Ovary (tissue), 9 donors: ENCODE results near the gene FBXL19. TPM values are rescaled to one million over a fixed set of nuclear protein-coding genes. Genes with fewer than 3 reads are reported as not detected.

Experiments
- DNase-seq, 5 donors: peaks; one replicate each; pipeline ENCODE4 v3.0.0-alpha.2; 2019 to 2020
- H3K27ac ChIP-seq, 2 donors: fragments of 200-600 bp; one replicate each; pipeline versions ENCODE4 v1.5.1 to v1.8.0; 2019 to 2022
- H3K27me3 ChIP-seq: fragments of 200-600 bp; one replicate; pipeline ENCODE4 v1.8.0; 2022
- H3K36me3 ChIP-seq: fragments of 200-600 bp; sonication (generic); one replicate; pipeline ENCODE4 v1.5.1; 2019
- H3K4me1 ChIP-seq: one replicate; pipeline ENCODE4 v1.8.1; 2013; ENCODE audit warnings: mild to moderate bottlenecking, moderate library complexity; ENCODE audit not compliant: insufficient read depth
- H3K4me3 ChIP-seq: fragments of 200-600 bp; sonication (generic); one replicate; pipeline ENCODE4 v1.5.1; 2017
- H3K9me3 ChIP-seq, 2 donors: fragments of 200-600 bp in 1 of 2; sonication (generic) in 1 of 2; one replicate each; pipeline versions ENCODE4 v1.5.1 to v1.8.1; 2013 to 2019; ENCODE audit warnings: mild to moderate bottlenecking in 1 of 2, moderate library complexity in 1 of 2
- CTCF ChIP-seq, 3 donors: fragments of 450-650 bp in 2 of 3; fragments of 200-600 bp in 1 of 3; IDR thresholded peaks; one replicate each; pipeline versions ENCODE4 v1.5.1 to v1.8.0; 2016 to 2022; ENCODE audit warnings: antibody characterized with exemption in 3 of 3, mild to moderate bottlenecking in 1 of 3
- EP300 ChIP-seq: sonication (generic); formaldehyde crosslinking; IDR thresholded peaks from one replicate; pipeline ENCODE4 v1.6.1; 2017; ENCODE audit warnings: antibody characterized with exemption
- POLR2A ChIP-seq: fragments of 450-650 bp; IDR thresholded peaks from one replicate; pipeline ENCODE4 v1.6.1; 2017; ENCODE audit warnings: antibody characterized with exemption, mild to moderate bottlenecking, moderate library complexity
- WGBS, 3 donors: extraction: QIAGEN DNeasy Blood & Tissue Kit in 1 of 3; methylation state at CpG; one replicate each; pipeline versions ENCODE4 v1.1.5 to v1.1.7; 2013 to 2017; 5-methylcytosine and 5-hydroxymethylcytosine counted together
- intact Hi-C, 4 donors: fragments of 100-400 bp; cut with DNase I; formaldehyde crosslinking; loops; one replicate each; pipeline versions ENCODE4 v1.11.0 to v1.15.1; 2022 to 2023
- polyA plus RNA-seq, 2 donors: library from polyadenylated mRNA; stranded (reverse); fragments of 200-250 nt in 1 of 2; fragments of 350-450 nt in 1 of 2; fragmentation: Illumina TruSeq in 1 of 2; extraction: RNeasy Lipid Tissue Mini Kit (QIAGEN cat#74804) in 1 of 2; gene quantifications; one replicate each; pipeline ENCODE4 v1.2.3, GENCODE V29; 2013 to 2014
- total RNA-seq, 7 donors: library from RNA; depleted of rRNA in 2 of 7; stranded (reverse); fragments of >200 nt in 2 of 7; fragmentation: NEBNext Ultra II Directional in 3 of 7; extraction: Animal tissue kit (Norgen Biotek cat#: 25700) in 3 of 7; gene quantifications; one replicate each; pipeline versions ENCODE4 v1.1.0 to v1.2.4, GENCODE V29; 2016 to 2023
- donor health status: DM: no; HTN: no; CAD: no; lungs with moderate emphysema.
- donor health status: DM: no; HTN: no; CAD: no.
- donor health status: Bipolar disorder and iron deficiency.
- donor health status: DM: yes; HTN: yes; CAD: no.
- donor health status: DM: no; HTN: no; CAD: no.
- donor health status: DM: yes; HTN: yes; CAD: no.

FBXL19 gene
- total and polyA plus RNA-seq, 9 donors = 1.6 to 24.3 (median 14.4) TPM

DNA sequence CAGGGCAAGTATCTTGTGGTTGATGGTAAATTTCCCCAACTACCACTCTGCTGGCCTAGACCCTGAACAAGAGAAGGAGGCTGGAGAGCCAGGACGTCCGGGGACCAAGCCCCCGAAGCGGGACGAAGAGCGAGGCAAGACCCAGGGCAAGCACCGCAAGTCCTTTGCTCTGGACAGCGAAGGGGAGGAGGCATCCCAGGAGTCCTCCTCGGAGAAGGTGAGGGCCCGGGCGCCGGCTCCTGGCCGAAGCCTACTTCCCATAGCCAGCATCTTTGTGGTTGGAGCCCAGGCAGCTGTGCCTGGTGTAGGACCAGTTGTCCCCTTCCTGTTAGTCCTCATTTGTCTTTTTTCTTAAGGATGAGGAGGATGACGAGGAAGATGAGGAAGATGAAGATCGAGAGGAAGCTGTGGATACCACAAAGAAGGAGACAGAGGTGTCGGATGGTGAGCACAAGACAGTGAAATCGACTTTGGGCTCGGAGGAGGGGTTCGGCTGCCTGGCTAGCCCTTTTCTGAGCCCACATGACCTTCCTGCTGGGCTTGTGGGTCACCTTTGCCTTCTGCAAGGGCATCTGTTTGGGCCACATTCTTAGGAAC is 46.0 kb downstream of the FBXL19 start:
- H3K4me3 ChIP-seq = no peak overlapping the region
- H3K9me3 ChIP-seq = no peaks in the 10 kb centered on the region
- TF ChIP-seq POLR2A = no peak
- TF ChIP-seq EP300 = no peak
- TF ChIP-seq CTCF (IDR thresholded peaks at IDR 0.05) = no peak
- DNase-seq = no peak
- H3K36me3 ChIP-seq = no peaks in the 10 kb centered on the region
- intact Hi-C loops = loop anchor here in 1 of 4 donors (10.0 kb wide), 1 partner anchor 215 kb away; the partner anchor contains the start of gene FUS
- H3K27me3 ChIP-seq = no peaks in the 10 kb centered on the region
- 93 to 94% (median 93%) methylated on average over 19 of the region's 19 CpGs for WGBS, 3 donors
- no peaks in the 10 kb centered on the region for H3K4me1 ChIP-seq
- H3K27ac ChIP-seq = no peak overlapping the region

GRCh38 chr16:30971298-30971697 is 47.9 kb downstream of the FBXL19 start:
- no peaks in the 10 kb centered on the region for H3K9me3 ChIP-seq
- intact Hi-C loops = no loop called here
- WGBS, 3 donors = 92 to 96% (median 92%) methylated on average over 14 of the region's 14 CpGs
- no peaks in the 10 kb centered on the region for H3K27me3 ChIP-seq
- H3K36me3 ChIP-seq = no peaks in the 10 kb centered on the region
- no peaks in the 10 kb centered on the region for H3K4me1 ChIP-seq
- no peak for DNase-seq
- TF ChIP-seq POLR2A = no peak
- TF ChIP-seq CTCF (IDR thresholded peaks at IDR 0.05) = no peak
- no peak for TF ChIP-seq EP300
- H3K4me3 ChIP-seq = no peak overlapping the region
- no peak overlapping the region for H3K27ac ChIP-seq

DNA sequence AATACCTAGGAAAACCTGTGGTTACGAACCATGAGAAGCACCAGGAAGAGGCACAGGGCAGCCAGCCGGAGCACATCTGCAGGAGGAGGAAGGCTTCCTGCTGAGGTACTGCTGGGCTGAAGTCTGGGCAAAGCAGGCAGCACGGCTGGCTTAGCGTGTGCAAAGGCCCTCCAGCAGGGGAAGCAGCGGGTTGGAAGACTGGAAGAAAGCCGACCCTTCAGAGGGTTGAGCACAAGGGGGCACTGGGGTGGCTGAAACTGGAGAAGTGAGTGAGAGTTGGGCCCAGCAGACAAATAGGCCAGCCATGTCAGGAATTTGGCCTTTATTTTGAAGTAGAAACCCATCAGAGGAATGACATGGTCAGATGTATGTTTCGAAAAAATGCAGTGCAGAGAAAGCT is 49.5 kb downstream of the FBXL19 start:
- TF ChIP-seq EP300 (no peak), CTCF (IDR thresholded peaks at IDR 0.05) (no peak), POLR2A (no peak)
- Histone ChIP-seq H3K27ac (no peak overlapping the region), H3K4me1 (no peaks in the 10 kb centered on the region), H3K27me3 (no peaks in the 10 kb centered on the region), H3K36me3 (no peaks in the 10 kb centered on the region), H3K4me3 (no peak overlapping the region), H3K9me3 (no peaks in the 10 kb centered on the region)
- DNase-seq = no peak
- intact Hi-C loops = no loop called here
- WGBS, 3 donors = 77 to 81% (median 77%) methylated on average over 7 of the region's 7 CpGs

DNA sequence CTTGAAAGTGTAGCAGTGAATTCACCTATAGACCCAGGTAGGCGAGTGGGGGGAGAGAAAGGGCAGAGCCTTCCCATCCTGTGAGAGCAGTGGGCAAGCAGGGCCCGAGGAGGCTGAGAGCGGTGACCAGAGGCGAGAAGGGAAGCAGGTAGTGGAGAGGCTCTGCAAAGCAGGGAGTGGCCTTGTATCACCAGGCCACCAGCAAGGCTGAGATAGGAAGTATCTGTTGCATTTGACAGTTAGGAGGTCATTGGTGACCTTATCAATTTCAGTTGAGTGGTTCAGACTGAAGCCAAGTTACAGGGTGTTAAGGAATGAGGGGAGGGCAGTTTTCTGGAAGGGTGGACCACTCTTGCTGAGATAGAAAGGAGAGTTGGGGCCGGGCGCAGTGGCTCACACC is 51.0 kb downstream of the FBXL19 start:
- H3K4me3 ChIP-seq = no peak overlapping the region
- 94 to 96% (median 95%) methylated on average over 6 of the region's 6 CpGs for WGBS, 3 donors

More for the DNA sequence above, 51.0 kb downstream of the FBXL19 start:
- H3K27me3 ChIP-seq = no peaks in the 10 kb centered on the region
- TF ChIP-seq CTCF (IDR thresholded peaks at IDR 0.05) (no peak), POLR2A (no peak), EP300 (no peak)
- no peaks in the 10 kb centered on the region for H3K4me1 ChIP-seq
- intact Hi-C loops = no loop called here
- no peaks in the 10 kb centered on the region for H3K9me3 ChIP-seq
- H3K27ac ChIP-seq = no peak overlapping the region
- no peaks in the 10 kb centered on the region for H3K36me3 ChIP-seq
- DNase-seq = no peak
